Astrocyte (in vitro differentiated cells and primary cell): ENCODE measurements around the gene VARS1. TPM values are rescaled to one million over a fixed set of nuclear protein-coding genes. Genes with fewer than 3 reads are reported as not detected.

ENCODE experiments used
- DNase-seq: peaks from one replicate; pipeline ENCODE4 v3.0.0-alpha.2; 2010; ENCODE audit warnings: low read depth
- FAIRE-seq: peaks from 2 replicates; lab custom pipeline; 2011; peaks lifted over from hg19 to GRCh38; lab: Jason Lieb, UNC
- H2AFZ ChIP-seq: 2 replicates; pipeline ENCODE4 v1.6.0; 2012; ENCODE audit warnings: low read depth, low read length, inconsistent platforms
- H3K27ac ChIP-seq: 2 replicates; pipeline ENCODE4 v1.5.1; 2011; ENCODE audit warnings: low read depth, low read length, inconsistent platforms
- H3K27me3 ChIP-seq: 2 replicates; pipeline ENCODE4 v1.6.0; 2011; ENCODE audit warnings: low read length, inconsistent platforms; ENCODE audit not compliant: insufficient read depth
- H3K36me3 ChIP-seq: 2 replicates; pipeline ENCODE4 v1.5.1; 2011; ENCODE audit warnings: low read length, inconsistent platforms; ENCODE audit not compliant: insufficient read depth
- H3K4me1 ChIP-seq: 2 replicates; pipeline ENCODE4 v1.5.1; 2011; ENCODE audit warnings: low read length, inconsistent platforms; ENCODE audit not compliant: insufficient read depth
- H3K4me2 ChIP-seq: 2 replicates; pipeline ENCODE4 v1.6.0; 2012; ENCODE audit warnings: low read length, inconsistent platforms
- H3K4me3 ChIP-seq: 2 replicates; pipeline ENCODE4 v1.5.1; 2011; ENCODE audit warnings: low read depth, mild to moderate bottlenecking, low read length, inconsistent platforms; ENCODE audit not compliant: insufficient read depth
- H3K79me2 ChIP-seq: 2 replicates; pipeline ENCODE4 v1.6.0; 2012; ENCODE audit warnings: mild to moderate bottlenecking, low read length, inconsistent platforms; ENCODE audit not compliant: insufficient read depth
- H3K9ac ChIP-seq: 2 replicates; pipeline ENCODE4 v1.6.0; 2012; ENCODE audit warnings: mild to moderate bottlenecking, low read length, inconsistent platforms
- H3K9me3 ChIP-seq: 2 replicates; pipeline ENCODE4 v1.5.1; 2012; ENCODE audit warnings: low read depth, mild to moderate bottlenecking, low read length, inconsistent platforms; ENCODE audit not compliant: insufficient read depth
- H4K20me1 ChIP-seq: 2 replicates; pipeline ENCODE4 v1.6.0; 2012; ENCODE audit warnings: low read length, inconsistent platforms; ENCODE audit not compliant: insufficient read depth
- H3K27ac Mint-ChIP-seq: one replicate; pipeline ENCODE4 v1.8.0; 2021; ENCODE audit warnings: mild to moderate bottlenecking, mixed read lengths; ENCODE audit not compliant: unreplicated experiment
- H3K27me3 Mint-ChIP-seq: one replicate; pipeline ENCODE4 v1.8.0; 2021; ENCODE audit warnings: low read depth, mixed read lengths; ENCODE audit not compliant: unreplicated experiment
- H3K36me3 Mint-ChIP-seq: one replicate; pipeline ENCODE4 v1.8.0; 2021; ENCODE audit warnings: low read depth, mixed read lengths; ENCODE audit not compliant: unreplicated experiment
- H3K4me1 Mint-ChIP-seq: one replicate; pipeline ENCODE4 v1.8.0; 2021; ENCODE audit warnings: low read depth, mixed read lengths; ENCODE audit not compliant: unreplicated experiment
- H3K4me3 Mint-ChIP-seq: one replicate; pipeline ENCODE4 v1.8.0; 2021; ENCODE audit warnings: mild to moderate bottlenecking, moderate library complexity, mixed read lengths; ENCODE audit not compliant: unreplicated experiment
- H3K9me3 Mint-ChIP-seq: one replicate; pipeline ENCODE4 v1.8.0; 2021; ENCODE audit warnings: mild to moderate bottlenecking, mixed read lengths; ENCODE audit not compliant: unreplicated experiment
- CTCF ChIP-seq: IDR thresholded peaks from 2 replicates; pipeline ENCODE4 v1.5.1; 2011; ENCODE audit warnings: low read depth, mild to moderate bottlenecking, inconsistent platforms, low read length, moderate library complexity; ENCODE audit not compliant: insufficient read depth
- EZH2 ChIP-seq: IDR thresholded peaks from 2 replicates; pipeline ENCODE4 v1.6.1; 2012; ENCODE audit warnings: mild to moderate bottlenecking, low read length, inconsistent platforms; ENCODE audit not compliant: insufficient read depth
- total RNA-seq: library from RNA; stranded (reverse); gene quantifications from 2 replicates; pipeline ENCODE4 v1.2.1, GENCODE V29; 2021

Gene VARS1
- total RNA-seq, 1 donor from 2014 or later, result 94.8 TPM

- peaks cover 11% of the 10 kb centered on the region for H3K36me3 Mint-ChIP-seq
- H3K27ac Mint-ChIP-seq, result no peak overlapping the region
- peak overlapping the region; percentile 84 for H3K4me2 ChIP-seq
- peak overlapping the region; percentile 75 for H2AFZ ChIP-seq
- no peaks in the 10 kb centered on the region for H3K36me3 ChIP-seq
- no peaks in the 10 kb centered on the region for H3K27me3 Mint-ChIP-seq
- H3K9me3 ChIP-seq, result no peaks in the 10 kb centered on the region
- H3K4me3 ChIP-seq, result peak overlapping the region; percentile 13
- TF ChIP-seq CTCF, result no peak
- no peak for TF ChIP-seq EZH2
- FAIRE-seq (no peak), DNase-seq (no peak)
- peak overlapping the region; percentile 46 for H3K9ac ChIP-seq
- H3K4me3 Mint-ChIP-seq, result no peak overlapping the region
- no peaks in the 10 kb centered on the region for H3K79me2 ChIP-seq
- no peaks in the 10 kb centered on the region for H3K27me3 ChIP-seq
- H3K9me3 Mint-ChIP-seq, result no peaks in the 10 kb centered on the region
- H3K4me1 Mint-ChIP-seq, result peaks cover 6% of the 10 kb centered on the region
- H4K20me1 ChIP-seq, result no peaks in the 10 kb centered on the region
- no peak overlapping the region for H3K27ac ChIP-seq
- peaks cover 12% of the 10 kb centered on the region for H3K4me1 ChIP-seq
Observed at GRCh38 chr6:31765910-31766794, 29.4 kb downstream of the VARS1 start.

GRCh38 chr6:31765559-31765909 lies 30.0 kb downstream of the VARS1 start:
- Histone ChIP-seq H3K4me3 (no peak overlapping the region), H3K9ac (no peak overlapping the region), H3K27me3 (no peaks in the 10 kb centered on the region), H4K20me1 (no peaks in the 10 kb centered on the region), H3K9me3 (no peaks in the 10 kb centered on the region), H2AFZ (no peak overlapping the region), H3K4me1 (peaks cover 12% of the 10 kb centered on the region), H3K79me2 (no peaks in the 10 kb centered on the region), H3K4me2 (no peak overlapping the region), H3K36me3 (no peaks in the 10 kb centered on the region), H3K27ac (no peak overlapping the region)
- peaks cover 17% of the 10 kb centered on the region for H3K36me3 Mint-ChIP-seq
- peaks cover 2% of the 10 kb centered on the region for H3K27me3 Mint-ChIP-seq
- TF ChIP-seq EZH2, result no peak
- TF ChIP-seq CTCF, result no peak
- no peak overlapping the region for H3K27ac Mint-ChIP-seq
- no peak for FAIRE-seq
- H3K9me3 Mint-ChIP-seq, result no peaks in the 10 kb centered on the region
- DNase-seq, result no peak
- H3K4me3 Mint-ChIP-seq, result no peak overlapping the region
- peaks cover 6% of the 10 kb centered on the region for H3K4me1 Mint-ChIP-seq

- Histone ChIP-seq H3K9ac (no peak overlapping the region), H3K27me3 (no peaks in the 10 kb centered on the region), H3K9me3 (no peaks in the 10 kb centered on the region), H3K4me1 (peaks cover 12% of the 10 kb centered on the region), H4K20me1 (no peaks in the 10 kb centered on the region), H3K4me3 (no peak overlapping the region), H2AFZ (no peak overlapping the region), H3K36me3 (no peaks in the 10 kb centered on the region), H3K4me2 (no peak overlapping the region), H3K79me2 (no peaks in the 10 kb centered on the region), H3K27ac (no peak overlapping the region)
- H3K4me3 Mint-ChIP-seq, result no peak overlapping the region
- no peaks in the 10 kb centered on the region for H3K9me3 Mint-ChIP-seq
- peaks cover 6% of the 10 kb centered on the region for H3K27me3 Mint-ChIP-seq
- H3K36me3 Mint-ChIP-seq, result peaks cover 21% of the 10 kb centered on the region
- DNase-seq (no peak), FAIRE-seq (no peak)
- TF ChIP-seq CTCF (no peak), EZH2 (no peak)
- H3K4me1 Mint-ChIP-seq, result peaks cover 6% of the 10 kb centered on the region
- H3K27ac Mint-ChIP-seq, result no peak overlapping the region
Observed at GRCh38 chr6:31764198-31764597, 31.4 kb downstream of the VARS1 start.
